Measurements from ENCODE around the gene GNG12.
A peak's percentile ranks its signal among the peaks of the same experiment; 100 is the strongest.

The GNG12 gene

DNA sequence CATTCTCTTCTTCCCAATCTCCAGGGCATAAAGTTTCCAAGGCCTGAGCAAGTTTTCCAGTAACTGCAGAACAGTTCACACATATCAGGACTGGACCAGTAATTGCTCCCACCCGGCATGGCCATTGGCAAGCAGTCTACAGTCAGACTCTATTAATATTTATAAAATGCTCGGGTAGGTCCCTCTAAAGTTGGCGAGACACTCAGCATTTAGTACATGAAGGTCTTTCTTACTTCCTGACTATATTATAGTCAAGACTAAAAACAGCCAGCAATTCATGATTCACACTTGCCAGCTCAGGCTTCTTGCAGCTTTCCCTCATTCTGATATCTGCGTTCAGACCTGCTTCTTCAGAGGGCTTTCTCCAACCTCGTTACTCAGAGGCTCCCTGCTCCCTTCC is 122.8 kb downstream of the GNG12 start:
- DNase-seq (ENCODE audit: low read depth in 2 of 2): no peak

DNA sequence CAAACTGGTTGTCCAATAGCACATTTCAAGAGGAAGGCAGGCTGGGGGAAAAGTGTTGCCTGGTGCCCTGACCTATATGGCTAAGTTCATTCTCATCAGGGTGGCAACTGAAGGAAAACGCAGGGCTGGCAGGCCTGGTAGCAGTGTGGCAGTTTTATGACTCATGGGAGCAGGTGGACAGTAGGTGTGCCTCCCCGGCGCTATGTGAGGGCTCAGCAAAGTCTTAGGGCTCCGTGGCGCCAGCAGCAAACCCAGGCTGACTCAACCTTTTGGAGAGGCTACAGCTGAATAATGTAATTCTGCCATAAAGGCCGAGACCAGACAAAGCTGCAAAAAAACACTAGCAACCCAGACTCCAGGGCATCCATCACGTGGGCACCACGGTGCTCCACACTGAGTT is 124.7 kb downstream of the GNG12 start:
- no peak for DNase-seq (ENCODE audit: low read depth in 2 of 2)

DNA sequence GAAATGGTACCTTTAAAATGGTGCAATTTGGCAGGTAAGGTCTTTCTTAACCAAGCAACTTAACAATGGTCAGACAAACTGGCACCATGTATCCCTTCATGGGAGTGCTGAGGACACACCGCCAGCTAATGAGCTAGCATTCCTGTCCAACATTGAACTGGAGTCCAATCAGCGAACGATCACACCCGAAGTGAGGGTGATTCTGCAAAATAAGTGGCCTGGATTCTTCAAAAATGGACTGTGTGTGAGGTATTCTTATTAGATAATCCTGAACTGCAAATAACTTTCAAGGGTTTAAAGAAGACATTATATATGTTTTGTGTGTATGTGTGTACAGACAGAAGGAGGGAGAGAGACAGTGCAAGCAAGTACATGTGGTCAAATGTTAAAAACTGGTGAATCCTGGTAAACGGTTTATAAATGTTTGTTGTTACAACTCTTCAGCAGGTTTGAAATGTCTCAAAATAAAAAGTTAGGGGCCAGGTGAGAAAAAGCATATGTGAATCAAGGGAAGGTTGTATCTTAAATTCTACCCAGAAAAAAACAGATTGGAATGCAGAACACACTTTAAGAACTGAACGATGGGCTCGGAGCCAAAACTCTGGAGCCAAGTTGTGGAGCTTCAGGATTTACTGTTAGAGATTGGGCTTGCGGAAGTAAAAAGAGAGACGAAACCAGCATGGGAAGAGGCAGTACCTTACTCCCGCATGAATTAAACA is 127.4 kb downstream of the GNG12 start:
- no peak for DNase-seq (ENCODE audit: low read depth in 2 of 2)

DNA sequence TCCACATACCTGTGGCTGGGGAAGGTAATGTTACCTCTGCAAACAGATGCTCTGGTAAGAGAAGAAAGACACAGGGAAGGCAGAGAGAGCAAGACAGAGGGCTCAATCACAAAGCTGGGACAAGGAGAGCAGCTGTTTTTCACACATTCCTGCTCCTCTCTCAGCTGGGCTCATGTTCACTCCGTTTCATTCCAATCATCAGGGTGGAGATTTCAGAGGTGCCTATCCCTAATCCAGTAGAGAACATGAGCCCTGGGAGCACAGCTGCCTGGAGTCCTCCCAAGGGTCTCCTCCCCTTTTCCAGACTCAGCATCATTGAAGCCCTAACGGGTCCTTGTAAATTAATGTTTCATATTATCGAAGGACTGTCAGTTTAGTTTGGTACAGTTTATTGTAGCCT is 128.9 kb downstream of the GNG12 start:
- DNase-seq (ENCODE audit: low read depth in 2 of 2): no peak

DNA sequence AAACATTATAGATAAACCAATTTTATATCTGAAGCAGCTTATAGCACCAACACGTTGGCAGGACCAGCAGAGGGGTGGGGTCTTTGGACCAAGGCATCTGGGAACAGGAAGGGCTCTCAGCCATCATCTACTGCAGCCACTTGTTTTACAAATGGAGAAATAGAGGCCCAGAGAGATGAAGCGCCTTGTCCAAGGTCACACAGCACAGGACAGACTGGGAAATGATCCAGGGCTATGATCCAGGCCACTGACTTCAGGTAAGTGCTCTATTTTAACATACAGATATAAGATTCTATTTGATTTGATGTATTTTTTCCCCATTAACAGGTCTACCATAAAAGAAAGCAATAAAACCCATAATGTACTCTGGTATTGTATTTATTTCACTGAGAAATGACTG is 131.4 kb downstream of the GNG12 start:
- DNase-seq (ENCODE audit: low read depth in 2 of 2): no peak

DNA sequence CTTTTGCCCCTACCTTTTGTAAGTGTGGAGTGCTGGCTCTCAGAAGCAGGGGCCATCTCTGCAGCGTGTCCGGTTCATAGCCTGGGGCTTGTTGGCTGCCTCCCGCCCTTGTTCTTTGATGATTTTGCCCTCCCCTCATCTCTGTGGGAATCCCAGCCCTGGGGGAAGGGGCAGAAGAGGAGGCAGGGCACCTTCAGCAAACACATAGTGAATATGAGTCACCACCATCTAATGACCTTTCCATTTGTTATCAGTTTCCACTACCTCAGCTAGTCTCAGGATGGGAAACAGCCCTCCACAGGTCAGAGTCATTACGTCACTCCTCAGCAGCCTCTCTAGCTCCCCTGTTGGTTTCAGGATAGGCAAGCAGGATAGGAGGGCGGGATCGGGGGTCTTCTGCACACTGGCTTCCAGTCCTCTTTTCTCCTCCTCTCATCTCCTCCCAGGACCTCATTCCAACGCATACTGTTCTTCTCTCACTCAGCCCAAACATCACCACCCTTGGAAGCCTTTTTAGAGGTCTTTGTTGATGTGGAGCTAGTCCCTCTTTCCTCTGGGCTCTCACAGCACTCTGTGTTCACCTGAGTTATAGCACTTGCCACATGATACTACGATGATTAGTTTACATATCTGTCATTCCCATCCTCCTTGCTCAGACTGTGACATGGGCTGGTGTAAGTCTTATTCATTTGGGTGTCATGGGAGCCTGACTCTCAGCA is 132.4 kb downstream of the GNG12 start:
- no peak for DNase-seq (ENCODE audit: low read depth in 2 of 2)

DNA sequence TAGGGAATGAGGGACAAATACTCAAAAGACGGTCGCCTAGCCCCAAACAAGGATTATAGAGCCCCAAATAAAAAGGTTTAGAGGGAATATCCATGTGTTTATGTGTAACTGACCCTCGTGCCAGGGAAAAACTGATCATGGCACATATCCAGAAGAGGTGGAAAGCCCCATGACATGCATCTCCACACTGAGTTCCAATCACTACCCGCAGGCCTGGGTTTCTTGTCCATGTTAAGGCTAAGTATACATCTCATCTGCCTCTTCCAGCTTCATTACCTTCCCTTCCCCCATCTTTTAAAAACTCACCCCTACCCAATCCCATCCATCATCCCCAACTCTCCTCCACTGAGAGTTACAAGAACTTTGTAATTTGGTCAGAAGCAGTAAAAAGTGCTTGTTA is 133.0 kb downstream of the GNG12 start:
- no peak for DNase-seq (ENCODE audit: low read depth in 2 of 2)

DNA sequence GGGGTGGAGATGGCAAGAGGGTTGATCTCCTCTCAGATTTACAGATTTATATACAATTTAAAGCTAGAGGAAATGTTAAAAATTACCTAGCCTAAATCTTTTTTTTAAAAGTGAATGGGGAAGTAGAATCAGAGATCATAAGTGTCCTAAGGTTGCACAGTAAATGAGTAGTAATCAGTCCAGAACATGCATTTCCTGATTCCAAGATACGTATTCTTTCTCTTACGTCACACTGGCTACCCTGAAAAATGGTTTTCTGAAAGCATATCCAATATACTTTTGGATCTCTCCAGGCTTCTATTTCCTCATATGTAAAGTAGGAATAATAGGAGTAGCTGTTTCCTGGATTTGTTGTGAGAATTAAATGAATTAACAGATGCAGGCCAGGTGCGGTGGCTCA is 136.6 kb downstream of the GNG12 start:
- DNase-seq (ENCODE audit: low read depth in 2 of 2): no peak

DNA sequence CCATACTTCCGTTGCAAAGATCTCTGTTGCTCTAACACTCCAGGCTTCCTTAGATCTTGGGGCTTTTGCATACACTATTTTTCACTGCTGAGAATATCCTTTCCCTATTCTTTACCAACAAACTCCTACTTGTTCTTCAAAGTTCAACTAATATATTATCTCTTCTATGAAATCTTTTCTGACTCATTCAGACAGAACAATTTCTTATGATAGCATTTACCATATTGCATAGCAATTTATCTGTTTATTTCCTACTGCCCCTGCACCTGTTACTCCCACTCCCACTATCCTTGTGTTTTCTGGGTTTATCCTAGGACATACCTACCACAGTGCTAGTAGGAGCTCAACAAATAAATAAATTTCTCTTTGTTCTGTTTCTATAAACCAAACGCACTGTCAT is 137.3 kb downstream of the GNG12 start:
- DNase-seq (ENCODE audit: low read depth in 2 of 2): no peak

DNA sequence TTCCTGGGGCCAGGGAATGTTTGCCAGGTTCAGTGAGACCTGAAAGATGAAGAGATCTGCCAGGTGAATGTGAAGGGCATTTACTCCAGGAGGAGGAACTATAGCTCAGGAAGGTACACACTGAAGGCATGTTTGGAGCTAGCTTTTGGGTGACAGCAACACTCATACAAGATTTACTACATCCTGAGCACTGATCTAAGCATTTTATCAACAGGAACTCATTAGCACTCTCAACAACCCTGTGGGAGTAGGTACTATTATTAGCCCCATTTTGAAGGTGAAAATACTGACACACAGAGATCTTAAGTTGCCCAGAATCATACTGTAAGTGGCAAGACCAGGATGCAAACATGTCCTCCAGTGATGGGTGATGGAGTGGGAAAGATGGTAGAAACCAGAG is 141.6 kb downstream of the GNG12 start:
- DNase-seq (ENCODE audit: low read depth in 2 of 2): no peak

DNA sequence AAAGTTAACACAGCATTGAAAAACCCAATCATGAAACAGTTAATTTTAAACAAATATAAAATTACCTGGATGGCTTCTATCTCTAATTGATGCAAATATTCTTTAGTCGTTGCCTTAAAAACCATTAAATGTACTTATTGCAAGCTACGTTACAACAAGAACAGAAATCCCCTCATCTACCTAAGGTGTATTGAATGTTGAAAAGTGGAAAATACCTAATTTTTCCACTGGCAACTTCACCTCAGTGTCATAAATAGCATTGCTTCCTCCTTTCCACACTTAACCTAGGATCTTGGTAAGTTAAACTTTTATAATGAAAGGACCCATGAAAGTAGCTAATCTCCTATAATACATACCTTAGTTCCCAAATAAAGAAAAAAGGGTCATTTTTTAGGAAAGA is 142.9 kb downstream of the GNG12 start:
- no peak for DNase-seq (ENCODE audit: low read depth in 2 of 2)

DNA sequence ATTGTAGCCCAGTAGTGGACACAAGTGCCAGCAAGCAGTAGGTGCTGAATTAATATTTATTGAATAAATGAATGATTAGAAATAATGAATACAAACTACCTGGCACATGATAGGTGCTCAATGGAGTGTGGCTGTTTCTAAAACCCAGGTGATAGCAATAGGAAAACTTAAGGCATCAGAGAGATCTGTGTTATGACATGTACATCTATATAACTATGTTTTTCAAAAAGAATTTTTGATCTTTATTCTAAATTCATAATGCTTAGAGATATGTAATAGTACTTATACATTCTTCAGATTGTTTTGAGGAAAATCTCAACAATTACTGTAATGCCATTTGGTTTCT is 143.3 kb downstream of the GNG12 start:
- no peak for DNase-seq (ENCODE audit: low read depth in 2 of 2)

DNA sequence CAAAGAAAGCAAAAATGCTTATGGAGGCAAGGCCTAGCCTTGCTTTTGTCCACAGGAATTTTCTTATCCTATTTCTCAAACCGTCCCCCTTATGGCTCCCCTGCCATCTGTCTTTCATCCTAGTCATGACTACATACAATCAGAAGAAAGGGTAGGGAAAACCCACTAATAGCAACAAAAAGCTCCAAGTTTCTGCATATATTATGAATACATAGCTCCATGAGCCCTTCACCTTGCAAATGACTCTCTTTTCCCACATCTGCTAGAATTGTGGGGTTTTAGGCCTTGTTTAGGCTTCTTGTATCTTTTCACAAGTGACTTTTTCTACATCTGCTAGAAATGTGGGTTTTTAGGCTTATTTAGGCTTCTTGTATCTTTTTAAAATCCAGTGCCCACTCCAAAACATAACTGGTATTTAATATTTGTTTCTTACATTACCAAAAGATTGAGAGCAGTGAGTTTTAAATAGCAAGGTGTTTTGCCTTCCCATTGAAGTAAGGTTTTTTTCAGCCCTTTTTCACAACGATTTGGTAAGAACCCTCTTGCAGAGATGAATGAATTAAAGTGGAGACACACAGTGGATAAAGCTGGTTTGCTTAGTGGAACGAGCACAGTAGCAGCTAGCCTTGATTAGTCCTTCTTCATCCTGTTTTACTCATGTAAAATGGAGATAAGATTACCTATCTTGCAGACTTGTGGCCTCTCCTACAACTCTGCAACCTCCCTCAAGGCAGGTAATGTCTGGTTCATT is 143.8 kb downstream of the GNG12 start:
- no peak for DNase-seq (ENCODE audit: low read depth in 2 of 2)

DNA sequence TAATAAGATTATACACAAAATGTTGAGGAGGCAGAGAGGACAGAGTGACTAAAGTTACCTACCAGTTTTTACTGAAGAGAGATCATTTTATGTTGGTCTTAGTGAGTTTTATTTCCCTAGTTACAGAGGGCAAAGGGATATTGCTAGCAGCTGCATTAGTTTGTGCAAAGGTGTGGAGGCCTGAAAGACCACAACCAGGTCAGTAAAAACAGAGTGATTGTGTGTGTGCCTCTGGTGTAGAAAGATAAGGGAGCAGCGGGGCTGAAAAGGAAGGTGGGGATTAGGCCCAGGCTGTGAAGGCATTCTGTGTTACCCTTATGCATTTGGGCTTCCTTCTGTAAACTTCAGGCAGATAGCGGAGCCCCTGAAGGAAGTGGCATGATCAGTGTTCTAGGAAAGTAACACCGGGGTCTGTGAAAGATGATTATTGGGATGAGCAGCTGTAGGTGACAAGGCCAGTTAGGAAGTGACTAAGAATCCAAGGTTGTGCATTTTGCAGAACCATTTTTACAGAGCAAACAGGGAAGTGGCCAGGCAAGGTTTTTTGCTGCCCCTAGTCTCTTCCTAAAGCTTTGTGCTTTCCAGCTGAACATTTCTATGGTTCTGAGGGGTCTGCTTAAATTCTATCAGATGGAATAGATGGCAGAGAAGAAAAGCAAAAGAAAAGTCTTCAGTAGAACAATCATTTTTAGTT is 144.6 kb downstream of the GNG12 start:
- DNase-seq (ENCODE audit: low read depth in 2 of 2): no peak

DNA sequence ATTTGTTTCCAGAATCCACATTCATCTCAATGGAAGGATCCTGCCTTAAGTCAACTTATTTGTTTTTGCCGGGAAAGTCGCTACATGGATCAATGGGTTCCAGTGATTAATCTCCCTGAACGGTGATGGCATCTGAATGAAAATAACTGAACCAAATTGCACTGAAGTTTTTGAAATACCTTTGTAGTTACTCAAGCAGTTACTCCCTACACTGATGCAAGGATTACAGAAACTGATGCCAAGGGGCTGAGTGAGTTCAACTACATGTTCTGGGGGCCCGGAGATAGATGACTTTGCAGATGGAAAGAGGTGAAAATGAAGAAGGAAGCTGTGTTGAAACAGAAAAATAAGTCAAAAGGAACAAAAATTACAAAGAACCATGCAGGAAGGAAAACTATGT is 145.6 kb downstream of the GNG12 start:
- DNase-seq (ENCODE audit: low read depth in 2 of 2): peak; percentile 74 to 78

DNA sequence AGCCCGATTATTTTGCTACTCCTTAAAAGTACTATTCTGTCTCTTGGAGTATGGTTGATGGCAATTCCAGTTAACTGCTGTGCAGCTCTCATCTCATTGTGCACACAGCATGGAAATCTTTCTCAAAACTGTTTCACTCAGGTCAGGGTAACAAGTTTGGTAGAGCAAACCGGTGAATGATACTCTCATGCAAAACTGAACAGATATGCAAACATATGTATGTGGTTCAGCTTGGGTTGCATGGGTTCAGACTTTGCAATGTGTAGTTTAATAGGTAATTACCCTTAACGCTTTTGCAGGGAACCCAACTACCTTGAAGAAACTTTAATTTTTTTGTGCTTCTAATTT is 146.1 kb downstream of the GNG12 start:
- no peak for DNase-seq (ENCODE audit: low read depth in 2 of 2)

DNA sequence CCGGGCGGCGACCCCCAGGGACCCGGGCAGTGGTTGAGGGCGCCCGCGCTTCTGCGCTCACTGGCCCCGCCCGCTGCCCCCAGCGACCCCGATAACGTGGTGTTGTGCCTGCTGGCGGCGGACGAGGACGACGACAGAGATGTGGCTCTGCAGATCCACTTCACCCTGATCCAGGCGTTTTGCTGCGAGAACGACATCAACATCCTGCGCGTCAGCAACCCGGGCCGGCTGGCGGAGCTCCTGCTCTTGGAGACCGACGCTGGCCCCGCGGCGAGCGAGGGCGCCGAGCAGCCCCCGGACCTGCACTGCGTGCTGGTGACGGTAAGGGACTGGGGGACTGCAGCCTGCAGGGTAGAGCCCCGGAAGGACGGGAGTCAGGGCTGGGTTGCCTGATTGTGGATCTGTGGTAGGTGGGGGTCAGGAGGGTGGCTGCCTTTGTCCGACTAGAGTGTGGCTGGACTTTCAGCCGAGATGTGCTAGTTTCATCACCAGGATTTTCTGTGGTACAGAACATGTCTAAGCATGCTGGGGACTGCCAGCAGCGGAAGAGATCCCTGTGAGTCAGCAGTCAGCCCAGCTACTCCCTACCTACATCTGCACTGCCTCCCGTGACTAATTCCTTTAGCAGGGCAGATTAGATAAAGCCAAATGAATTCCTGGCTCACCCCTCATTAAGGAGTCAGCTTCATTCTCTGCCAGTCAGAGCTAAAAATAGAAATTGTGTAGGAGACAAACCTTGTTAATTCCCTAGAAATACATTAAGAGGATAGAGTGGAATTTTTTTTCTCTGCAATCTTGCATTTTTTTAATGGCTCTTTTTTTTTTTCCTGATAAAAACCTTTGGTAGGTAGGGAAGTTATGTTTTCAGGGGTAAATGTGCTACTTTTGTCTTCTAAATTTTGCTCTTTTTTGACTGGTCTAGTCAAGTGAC is 146.7 kb downstream of the GNG12 start:
- peak; percentile 93 to 95 for DNase-seq (ENCODE audit: low read depth in 2 of 2)

DNA sequence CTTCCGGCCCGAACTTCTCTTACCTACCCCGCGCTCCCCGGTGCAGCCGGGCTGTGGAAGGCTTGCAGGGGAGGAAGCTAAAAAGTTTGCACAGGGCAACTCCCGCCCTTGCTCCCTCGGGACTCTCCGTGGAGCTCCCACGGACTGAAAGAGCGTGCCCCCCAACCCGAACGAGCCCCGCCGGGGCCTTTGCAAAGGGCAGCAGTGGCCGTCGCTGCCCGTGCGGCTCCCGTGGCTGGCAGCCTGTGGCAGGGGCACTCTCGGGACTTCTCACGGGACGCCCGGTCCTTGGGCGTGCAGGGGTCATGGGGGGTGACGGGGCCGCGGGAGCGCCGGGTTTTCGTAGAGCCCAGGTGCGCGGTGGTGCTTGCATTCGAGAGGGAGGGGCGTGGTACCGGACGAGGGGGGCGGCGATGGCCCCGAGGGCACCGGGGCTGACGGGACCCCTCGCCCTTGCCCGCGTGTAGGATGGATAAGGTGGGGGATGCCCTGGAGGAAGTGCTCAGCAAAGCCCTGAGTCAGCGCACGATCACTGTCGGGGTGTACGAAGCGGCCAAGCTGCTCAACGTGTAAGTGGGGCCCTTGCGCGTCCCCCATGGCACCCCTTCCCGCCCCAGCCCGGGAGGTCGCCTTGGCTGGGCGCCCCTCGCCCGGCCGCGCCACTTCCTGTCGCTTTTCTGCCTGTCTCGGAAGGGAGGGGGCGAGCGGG is 147.6 kb downstream of the GNG12 start:
- DNase-seq (ENCODE audit: low read depth in 2 of 2): no peak

DNA sequence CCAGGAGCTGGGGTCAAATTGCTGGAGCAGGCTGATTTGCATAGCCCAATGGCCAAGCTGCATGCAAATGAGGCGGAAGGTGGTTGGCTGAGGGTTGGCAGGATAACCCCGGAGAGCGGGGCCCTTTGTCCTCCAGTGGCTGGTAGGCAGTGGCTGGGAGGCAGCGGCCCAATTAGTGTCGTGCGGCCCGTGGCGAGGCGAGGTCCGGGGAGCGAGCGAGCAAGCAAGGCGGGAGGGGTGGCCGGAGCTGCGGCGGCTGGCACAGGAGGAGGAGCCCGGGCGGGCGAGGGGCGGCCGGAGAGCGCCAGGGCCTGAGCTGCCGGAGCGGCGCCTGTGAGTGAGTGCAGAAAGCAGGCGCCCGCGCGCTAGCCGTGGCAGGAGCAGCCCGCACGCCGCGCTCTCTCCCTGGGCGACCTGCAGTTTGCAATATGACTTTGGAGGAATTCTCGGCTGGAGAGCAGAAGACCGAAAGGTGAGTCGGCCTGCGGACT is 148.2 kb downstream of the GNG12 start, which contains the start of gene GADD45A:
GADD45A (plus strand) TSS at position 135 of the 491 bp plus-strand sequence; CDS start at position 429, 294 bp downstream.
- peak; percentile 98 for DNase-seq (ENCODE audit: low read depth in 2 of 2)

DNA sequence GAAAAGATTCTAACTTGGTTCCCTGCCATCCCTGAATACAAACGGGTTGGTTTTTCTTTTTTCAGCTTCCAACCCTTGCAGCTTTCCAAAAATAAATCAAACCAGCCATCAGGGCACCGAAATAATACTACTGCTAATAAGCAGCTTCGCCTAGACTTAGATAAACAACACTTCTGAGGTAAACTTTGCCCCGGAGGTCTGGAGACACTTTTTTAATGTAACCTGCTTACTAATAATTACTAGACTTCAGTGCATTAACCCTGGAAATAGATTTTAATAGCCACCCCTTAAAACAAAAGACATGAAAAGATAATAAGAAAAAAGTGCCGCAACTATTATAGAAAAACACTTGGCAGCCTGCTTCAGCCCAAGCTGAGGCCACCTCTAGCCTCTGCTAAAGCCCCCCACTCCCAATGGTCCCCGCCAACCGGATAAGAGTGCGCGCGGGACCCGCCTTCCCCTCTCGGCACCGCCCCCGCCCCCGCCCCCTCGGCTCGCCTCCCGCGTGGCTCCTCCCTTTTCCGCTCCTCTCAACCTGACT is 148.7 kb downstream of the GNG12 start:
- DNase-seq (ENCODE audit: low read depth in 2 of 2): no peak
